Vagina (tissue), 2 donors: Measurements from ENCODE around the gene DHPS. TPM values are rescaled to one million over a fixed set of nuclear protein-coding genes. Genes with fewer than 3 reads are reported as not detected.

Experiments used
- DNase-seq, 2 donors: peaks; one replicate each; pipeline ENCODE4 v3.0.0-alpha.2; 2017; ENCODE audit errors: extremely low spot score in 2 of 2
- H3K27ac ChIP-seq: fragments of 200-600 bp; sonication (generic); one replicate; pipeline ENCODE4 v1.5.1; 2019
- H3K27me3 ChIP-seq: fragments of 200-600 bp; sonication (generic); one replicate; pipeline ENCODE4 v1.5.1; 2019
- H3K36me3 ChIP-seq, 2 donors: fragments of 200-600 bp; sonication (generic); one replicate each; pipeline ENCODE4 v1.5.1; 2017 to 2019
- H3K4me1 ChIP-seq: fragments of 200-600 bp; sonication (generic); one replicate; pipeline ENCODE4 v1.5.1; 2019
- H3K4me3 ChIP-seq, 2 donors: fragments of 200-600 bp; sonication (generic); 1 replicate in 1 of 2; 2 replicates in 1 of 2; pipeline ENCODE4 v1.5.1; 2016 to 2019
- H3K9me3 ChIP-seq: fragments of 200-600 bp; sonication (generic); one replicate; pipeline ENCODE4 v1.5.1; 2019
- POLR2A ChIP-seq, 2 donors: fragments of 450-650 bp; IDR thresholded peaks; one replicate each; pipeline ENCODE4 v1.6.1; 2017; ENCODE audit warnings: antibody characterized with exemption in 2 of 2, mild to moderate bottlenecking in 2 of 2, moderate library complexity in 2 of 2
- POLR2AphosphoS5 ChIP-seq, 2 donors: sonication (generic); formaldehyde crosslinking; IDR thresholded peaks; one replicate each; pipeline ENCODE4 v1.9.0; 2017; ENCODE audit warnings: antibody characterized with exemption in 2 of 2, mild to moderate bottlenecking in 2 of 2, low read depth in 1 of 2; ENCODE audit not compliant: insufficient read depth in 1 of 2
- intact Hi-C: fragments of 100-400 bp; cut with DNase I; formaldehyde crosslinking; loops from one replicate; pipeline ENCODE4 v1.15.1; 2023
- total RNA-seq: library from RNA; depleted of rRNA; stranded (reverse); fragments of >200 nt; gene quantifications from one replicate; pipeline ENCODE4 v1.2.3, GENCODE V29; 2016
- TF ChIP-seq, protein P1 (sequence below), 3 experiments: fragments of 450-650 bp in 2 of 3; fragments of 200-600 bp in 1 of 3; sonication (generic) in 1 of 3; IDR thresholded peaks; one replicate each; pipeline ENCODE4 v1.5.1; 2017 to 2019; ENCODE audit warnings: antibody characterized with exemption in 3 of 3, mild to moderate bottlenecking in 2 of 3, moderate library complexity in 2 of 3

DHPS gene
- total RNA-seq, 1 donor from 2014 or later: 119 TPM

DNA sequence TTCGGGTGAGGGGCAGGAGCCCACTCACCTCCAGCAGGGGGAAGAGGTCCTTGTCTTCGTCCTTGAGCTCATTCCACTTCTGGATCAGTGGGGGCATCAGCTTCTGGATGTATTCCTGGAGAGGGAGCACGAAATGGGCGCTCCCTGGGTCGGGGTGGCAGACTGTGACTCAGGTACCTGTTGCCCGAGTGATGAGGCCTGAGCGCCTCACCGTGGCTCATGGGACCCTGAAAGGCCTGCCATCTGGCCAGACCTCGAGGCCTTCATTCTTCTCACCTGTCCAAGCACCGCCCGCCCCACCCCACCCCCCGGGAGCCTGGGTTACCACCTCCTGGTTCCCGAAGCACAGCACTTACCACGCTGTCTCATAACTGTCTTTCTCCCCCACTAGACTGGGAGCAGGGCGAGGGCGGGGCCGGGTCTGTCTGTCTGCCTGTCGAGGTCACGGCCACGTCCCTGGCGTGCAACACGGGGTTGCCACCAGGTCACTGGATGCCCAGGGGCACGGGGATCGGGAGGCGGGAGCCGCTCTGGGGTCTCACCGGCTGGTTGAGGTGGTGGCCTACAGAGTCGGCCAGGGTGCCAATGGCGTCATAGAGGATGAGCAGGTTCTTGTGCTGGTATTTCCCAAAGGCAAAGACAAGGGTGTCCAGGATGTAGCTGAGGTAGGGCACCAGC, 24.1 kb upstream of the DHPS start:
- no peak overlapping the region for H3K27ac ChIP-seq
- H3K4me3 ChIP-seq: no peak overlapping the region
- peaks cover 2 to 93% of the 10 kb centered on the region in 2 donors for H3K36me3 ChIP-seq
- TF ChIP-seq POLR2A (IDR thresholded peaks at IDR 0.05) (no peak), POLR2AphosphoS5 (IDR thresholded peaks at IDR 0.05; ENCODE audit: insufficient read depth in 1 of 2, low read depth in 1 of 2) (no peak)
- TF ChIP-seq, protein P1, sequence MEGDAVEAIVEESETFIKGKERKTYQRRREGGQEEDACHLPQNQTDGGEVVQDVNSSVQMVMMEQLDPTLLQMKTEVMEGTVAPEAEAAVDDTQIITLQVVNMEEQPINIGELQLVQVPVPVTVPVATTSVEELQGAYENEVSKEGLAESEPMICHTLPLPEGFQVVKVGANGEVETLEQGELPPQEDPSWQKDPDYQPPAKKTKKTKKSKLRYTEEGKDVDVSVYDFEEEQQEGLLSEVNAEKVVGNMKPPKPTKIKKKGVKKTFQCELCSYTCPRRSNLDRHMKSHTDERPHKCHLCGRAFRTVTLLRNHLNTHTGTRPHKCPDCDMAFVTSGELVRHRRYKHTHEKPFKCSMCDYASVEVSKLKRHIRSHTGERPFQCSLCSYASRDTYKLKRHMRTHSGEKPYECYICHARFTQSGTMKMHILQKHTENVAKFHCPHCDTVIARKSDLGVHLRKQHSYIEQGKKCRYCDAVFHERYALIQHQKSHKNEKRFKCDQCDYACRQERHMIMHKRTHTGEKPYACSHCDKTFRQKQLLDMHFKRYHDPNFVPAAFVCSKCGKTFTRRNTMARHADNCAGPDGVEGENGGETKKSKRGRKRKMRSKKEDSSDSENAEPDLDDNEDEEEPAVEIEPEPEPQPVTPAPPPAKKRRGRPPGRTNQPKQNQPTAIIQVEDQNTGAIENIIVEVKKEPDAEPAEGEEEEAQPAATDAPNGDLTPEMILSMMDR (IDR thresholded peaks at IDR 0.05): no peak
- no peaks in the 10 kb centered on the region for H3K4me1 ChIP-seq
- DNase-seq: no peak
- H3K9me3 ChIP-seq: no peaks in the 10 kb centered on the region
- intact Hi-C loops: no loop called here
- no peaks in the 10 kb centered on the region for H3K27me3 ChIP-seq

DNA sequence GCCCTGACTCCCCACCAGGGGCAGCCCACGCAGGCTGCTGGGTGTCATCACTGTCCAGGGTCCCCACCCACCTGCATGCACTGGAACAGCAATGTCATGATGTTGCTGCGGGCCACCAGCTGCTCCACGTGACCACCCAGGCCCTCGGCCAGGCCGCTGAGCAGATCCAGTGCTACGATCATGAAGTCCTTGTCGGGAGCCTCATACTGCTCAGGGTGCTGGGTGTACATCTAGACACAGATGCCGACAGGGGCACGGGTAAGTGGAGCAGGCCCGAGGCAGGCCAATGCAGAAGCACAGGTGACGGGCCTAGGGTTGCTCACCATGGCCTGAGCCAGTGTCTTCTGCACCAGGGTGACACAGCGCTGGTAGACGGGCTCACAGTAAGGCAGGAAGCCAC, 23.5 kb upstream of the DHPS start:
- H3K27me3 ChIP-seq: no peaks in the 10 kb centered on the region
- H3K4me3 ChIP-seq: no peak overlapping the region
- peaks cover 2 to 93% of the 10 kb centered on the region in 2 donors for H3K36me3 ChIP-seq
- no peak for DNase-seq
- intact Hi-C loops: no loop called here
- no peaks in the 10 kb centered on the region for H3K4me1 ChIP-seq
- no peak overlapping the region for H3K27ac ChIP-seq
- TF ChIP-seq, protein P1 (IDR thresholded peaks at IDR 0.05): no peak
- TF ChIP-seq POLR2AphosphoS5 (IDR thresholded peaks at IDR 0.05; ENCODE audit: insufficient read depth in 1 of 2, low read depth in 1 of 2) (no peak), POLR2A (IDR thresholded peaks at IDR 0.05) (no peak)
- no peaks in the 10 kb centered on the region for H3K9me3 ChIP-seq

- Histone ChIP-seq H3K27ac (no peak overlapping the region), H3K9me3 (no peaks in the 10 kb centered on the region), H3K27me3 (no peaks in the 10 kb centered on the region), H3K4me1 (no peaks in the 10 kb centered on the region), H3K36me3 (peaks cover 2 to 73% of the 10 kb centered on the region in 2 donors), H3K4me3 (no peak overlapping the region)
- TF ChIP-seq POLR2AphosphoS5 (IDR thresholded peaks at IDR 0.05; ENCODE audit: insufficient read depth in 1 of 2, low read depth in 1 of 2): no peak
- TF ChIP-seq, protein P1 (IDR thresholded peaks at IDR 0.05): no peak
- no peak for TF ChIP-seq POLR2A (IDR thresholded peaks at IDR 0.05)
- intact Hi-C loops: no loop called here
- no peak for DNase-seq
Measured at GRCh38 chr19:12703046-12703445, 21.4 kb upstream of the DHPS start.

DNA sequence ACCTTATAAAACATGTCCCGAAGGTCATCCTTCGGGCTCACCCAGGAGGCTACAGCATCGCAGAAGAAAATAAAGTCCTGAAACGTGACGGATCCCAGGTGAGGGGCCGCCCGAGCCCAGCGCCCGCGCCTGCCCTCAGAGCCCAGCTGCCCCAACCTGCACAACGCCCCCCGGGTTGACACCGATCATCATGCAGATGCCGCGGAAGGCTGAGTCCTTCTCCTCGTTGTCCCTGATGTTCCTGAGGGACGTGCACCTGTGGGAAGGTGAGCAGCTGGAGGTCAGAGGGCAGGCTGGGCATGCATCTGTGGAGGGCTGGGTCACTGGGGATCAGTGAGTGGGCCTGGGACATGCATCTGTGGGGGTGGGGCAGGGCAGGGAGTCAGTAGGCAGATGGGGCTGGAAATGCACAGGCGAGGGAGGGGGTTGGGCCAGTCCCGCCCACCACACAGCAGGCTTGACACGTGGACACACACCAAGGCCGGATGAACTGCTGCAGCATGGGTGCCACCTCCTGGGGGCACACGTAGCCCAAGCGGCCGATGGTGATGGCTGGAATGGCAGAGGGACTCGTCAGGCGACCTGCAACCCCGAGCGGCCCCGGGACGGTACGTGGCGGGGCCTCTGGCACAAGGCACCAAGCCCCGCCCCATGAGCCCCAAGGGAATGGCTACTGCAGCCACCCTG, 20.1 kb upstream of the DHPS start:
- DNase-seq: no peak
- H3K36me3 ChIP-seq: peaks cover 2 to 66% of the 10 kb centered on the region in 2 donors

More for the DNA sequence above, 20.1 kb upstream of the DHPS start:
- no peaks in the 10 kb centered on the region for H3K9me3 ChIP-seq
- H3K27ac ChIP-seq: no peak overlapping the region
- TF ChIP-seq, protein P1 (IDR thresholded peaks at IDR 0.05): no peak
- no peak for TF ChIP-seq POLR2AphosphoS5 (IDR thresholded peaks at IDR 0.05; ENCODE audit: insufficient read depth in 1 of 2, low read depth in 1 of 2)
- no peak for TF ChIP-seq POLR2A (IDR thresholded peaks at IDR 0.05)
- no peak overlapping the region for H3K4me3 ChIP-seq
- intact Hi-C loops: no loop called here
- no peaks in the 10 kb centered on the region for H3K27me3 ChIP-seq
- peaks cover 7% of the 10 kb centered on the region for H3K4me1 ChIP-seq
